Stimulated activated CD8-positive, alpha-beta memory T cell treated with anti-CD3 and anti-CD28 coated beads, Interleukin-7, amount 100 ng/mL, for 24 hours (primary cell): Measurements from ENCODE around the gene DIDO1.

ENCODE experiments used
- DNase-seq: peaks from one replicate; pipeline ENCODE4 v3.0.0-alpha.2; 2020; ENCODE audit warnings: low read depth

Gene DIDO1

GRCh38 chr20:62892348-62893304 is 33.7 kb downstream of the DIDO1 start:
- no peak for DNase-seq

- DNase-seq = no peak
Observed at GRCh38 chr20:62891111-62891510, 35.2 kb downstream of the DIDO1 start.

- no peak for DNase-seq
Observed at GRCh38 chr20:62890444-62890843, 35.9 kb downstream of the DIDO1 start.

DNA sequence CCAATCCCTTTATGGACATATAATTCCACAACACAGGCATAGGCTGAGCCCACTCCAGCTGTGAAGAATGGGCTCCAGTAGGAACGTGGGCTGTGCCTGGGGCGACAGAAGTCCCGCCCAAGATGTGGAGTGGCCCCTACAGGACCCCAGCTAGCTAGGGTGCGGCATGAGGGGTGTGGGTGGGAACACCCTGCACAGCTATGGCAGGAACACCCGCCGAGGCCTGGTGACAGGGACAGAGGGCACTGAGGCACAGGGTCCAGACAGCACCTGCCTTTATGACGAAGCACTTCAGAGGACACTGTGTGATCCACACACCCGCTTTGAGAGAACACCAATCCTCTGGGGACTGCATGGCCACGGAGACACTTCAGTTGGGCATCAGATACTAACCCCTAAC is 36.4 kb downstream of the DIDO1 start:
- no peak for DNase-seq

- DNase-seq = no peak
Observed at GRCh38 chr20:62889411-62889810, 36.9 kb downstream of the DIDO1 start.

DNA sequence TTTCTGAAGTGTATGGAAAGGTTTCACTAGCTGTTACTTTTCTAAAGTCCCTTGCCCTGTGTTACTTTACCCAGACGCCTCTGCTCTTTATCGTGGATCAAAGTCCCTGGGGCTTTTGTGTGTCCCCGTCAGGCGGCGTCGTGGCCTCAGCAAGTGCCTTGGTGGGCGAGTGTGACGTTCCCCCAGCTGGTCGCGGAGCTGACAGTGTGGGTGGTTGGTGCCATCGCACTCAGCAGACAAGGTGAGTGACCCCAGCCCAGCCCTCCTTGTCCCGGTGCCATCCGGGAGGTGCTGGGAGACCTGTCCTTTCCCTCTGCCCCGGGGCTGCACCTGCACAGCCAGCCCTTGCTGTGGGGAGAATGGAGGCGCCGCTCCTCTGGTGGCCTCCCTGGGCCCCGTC is 37.4 kb downstream of the DIDO1 start:
- DNase-seq = no peak

GRCh38 chr20:62888406-62888805 is 37.9 kb downstream of the DIDO1 start:
- DNase-seq = no peak

- DNase-seq = no peak
Observed at GRCh38 chr20:62887860-62888239, 38.5 kb downstream of the DIDO1 start.

GRCh38 chr20:62887152-62887859 is 39.0 kb downstream of the DIDO1 start:
- no peak for DNase-seq

- DNase-seq = no peak
Observed at GRCh38 chr20:62886709-62887058, 39.6 kb downstream of the DIDO1 start.

GRCh38 chr20:62885896-62886708 is 40.2 kb downstream of the DIDO1 start:
- no peak for DNase-seq

- no peak for DNase-seq
Observed at GRCh38 chr20:62885046-62885895, 41.0 kb downstream of the DIDO1 start.

- DNase-seq = no peak
Observed at GRCh38 chr20:62884556-62884955, 41.7 kb downstream of the DIDO1 start.

DNA sequence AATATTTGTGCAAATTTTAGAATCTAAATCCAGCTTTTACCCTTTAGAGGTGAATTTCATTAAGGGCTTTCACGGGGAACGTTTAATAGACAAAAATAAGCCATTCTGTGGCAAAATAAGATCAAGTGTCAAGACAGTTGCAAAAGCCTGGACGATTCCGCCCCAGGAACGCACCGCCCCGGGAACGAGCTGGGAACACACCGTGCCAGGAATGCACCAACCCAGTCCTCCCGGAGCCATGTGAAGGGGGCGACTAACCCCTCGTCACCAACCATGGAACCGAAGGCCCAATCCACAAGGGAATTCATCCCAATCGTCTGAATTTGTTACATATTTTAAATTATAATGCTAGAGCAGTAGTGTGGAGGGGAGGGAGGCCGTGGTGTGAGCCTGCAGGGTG is 43.9 kb downstream of the DIDO1 start:
- no peak for DNase-seq

GRCh38 chr20:62881662-62882395 is 44.5 kb downstream of the DIDO1 start:
- no peak for DNase-seq

DNA sequence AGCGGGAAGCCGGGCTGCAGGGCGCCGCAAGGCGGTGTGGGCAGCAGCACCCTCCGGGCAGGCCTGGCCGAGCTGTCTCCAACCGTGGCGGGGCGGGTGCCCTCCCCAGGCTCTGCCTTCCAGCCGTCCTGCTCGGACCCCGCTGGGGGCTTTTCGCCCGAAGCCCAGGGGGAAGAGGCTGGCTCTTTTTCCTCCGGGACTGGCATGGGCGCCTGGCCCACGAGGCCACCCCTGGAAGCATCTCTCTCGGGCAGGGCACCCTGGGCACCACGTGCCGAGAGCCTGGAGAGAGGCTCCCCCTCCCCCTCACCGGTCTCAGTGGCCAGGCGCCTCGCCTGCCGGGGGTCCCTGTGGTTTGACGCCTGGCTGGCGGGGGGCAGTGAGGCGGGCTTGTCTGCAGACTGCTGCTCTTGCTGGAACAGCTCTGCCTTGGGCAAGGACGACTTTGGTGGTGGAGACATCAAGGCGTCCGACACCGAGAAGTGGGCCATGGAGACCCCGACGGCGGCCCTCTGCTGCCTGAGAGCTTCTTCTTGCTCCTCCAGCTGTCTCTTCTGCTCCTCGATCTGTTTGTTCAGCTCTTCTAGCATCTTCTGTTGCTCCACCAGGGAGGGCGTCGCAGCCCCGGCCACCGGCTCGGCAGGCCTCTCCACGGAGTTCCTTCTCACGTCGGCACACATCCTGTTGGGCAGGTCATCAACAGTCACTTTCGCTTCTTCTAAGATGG is 45.2 kb downstream of the DIDO1 start:
- DNase-seq = no peak

DNA sequence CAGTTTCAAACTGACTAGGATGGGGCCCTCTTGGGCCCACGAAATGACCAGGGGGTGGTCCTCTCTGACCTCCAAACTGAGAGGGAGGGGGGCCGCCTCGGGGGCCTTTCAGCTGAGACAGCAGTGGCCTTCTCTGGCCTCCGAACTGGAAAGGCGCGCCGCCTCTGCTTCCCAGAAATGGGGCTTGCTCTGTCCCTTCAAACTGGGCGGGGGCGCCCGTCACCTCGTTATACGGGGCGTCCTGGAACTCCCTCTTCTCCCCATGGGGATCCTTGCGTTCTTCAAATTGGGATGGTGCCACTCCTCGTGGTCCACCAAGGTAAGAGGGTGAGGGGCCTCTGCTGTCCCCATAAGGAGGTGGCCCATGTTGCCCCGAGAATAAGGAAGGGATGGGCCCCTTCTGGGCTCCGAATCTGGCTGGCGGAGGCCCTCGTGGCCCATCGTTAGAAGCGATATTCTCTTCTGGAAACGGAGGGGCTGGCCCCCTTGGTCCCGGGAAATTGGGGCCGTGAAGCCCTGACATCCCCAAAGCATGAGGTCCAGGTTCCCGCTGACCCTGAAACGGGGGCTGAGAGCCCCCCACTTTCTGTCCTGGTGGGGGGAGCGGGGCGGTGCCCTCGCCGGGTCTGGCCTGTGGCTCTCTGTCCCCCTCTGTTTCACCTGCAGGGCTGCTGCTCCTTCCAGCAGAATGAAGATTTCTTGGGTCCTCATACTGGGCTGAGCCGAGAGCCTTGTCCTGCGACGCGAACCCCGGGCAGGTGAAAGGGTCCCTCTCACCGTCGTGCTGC is 46.0 kb downstream of the DIDO1 start:
- DNase-seq = no peak

GRCh38 chr20:62879275-62880146 is 46.8 kb downstream of the DIDO1 start:
- DNase-seq = no peak
